CD4-positive, alpha-beta memory T cell (primary cell): Measurements from ENCODE around the gene CCDC88C. TPM values are rescaled to one million over a fixed set of nuclear protein-coding genes. Genes with fewer than 3 reads are reported as not detected.
A peak's percentile ranks its signal among the peaks of the same experiment; 100 is the strongest.
"Not testable (repeated sequence)": the region's sequence is repeated elsewhere in the genome, so short reads cannot be mapped to it uniquely, and the experiment has no call there.

Experiments
- CTCF ChIA-PET: fragments of 350-600 bp; sonication (Branson Sonifier 250); formaldehyde crosslinking; loops from one replicate; lab custom pipeline; 2021; ENCODE audit warnings: inconsistent platforms; ENCODE audit not compliant: partially characterized antibody; lab: Charles Lee
- POLR2A ChIA-PET: fragments of 350-600 bp; sonication (Branson Sonifier 250); formaldehyde crosslinking; loops from one replicate; lab custom pipeline; 2021; ENCODE audit not compliant: partially characterized antibody; lab: Charles Lee
- DNase-seq, 5 donors: peaks; one replicate each; pipeline versions ENCODE4 v3.0.0 to v3.0.0-alpha.2; 2020 to 2022; ENCODE audit warnings: mixed read lengths in 1 of 5
- H3K27ac ChIP-seq: one replicate; pipeline ENCODE4 v1.7.0; 2013; ENCODE audit warnings: low read depth, low read length
- H3K27me3 ChIP-seq: 2 replicates; pipeline ENCODE4 v1.7.0; 2013; ENCODE audit warnings: mild to moderate bottlenecking, low read length, moderate library complexity; ENCODE audit not compliant: insufficient read depth
- H3K36me3 ChIP-seq: 2 replicates; pipeline ENCODE4 v1.7.0; 2013; ENCODE audit warnings: mild to moderate bottlenecking, low read length, moderate library complexity; ENCODE audit not compliant: insufficient read depth
- H3K4me1 ChIP-seq: 2 replicates; pipeline ENCODE4 v1.7.0; 2013; ENCODE audit warnings: mild to moderate bottlenecking, low read length, moderate library complexity; ENCODE audit not compliant: insufficient read depth
- H3K4me3 ChIP-seq, 2 donors: one replicate each; pipeline ENCODE4 v1.7.0; 2013; ENCODE audit warnings: low read length in 2 of 2, mild to moderate bottlenecking in 1 of 2
- H3K9me3 ChIP-seq, 2 donors: one replicate each; pipeline ENCODE4 v1.7.0; 2013; ENCODE audit warnings: low read length in 2 of 2, control low read depth in 1 of 2; ENCODE audit not compliant: control insufficient read depth in 1 of 2
- H3K27ac Mint-ChIP-seq, 7 donors: one replicate each; pipeline ENCODE4 v1.8.0; 2020 to 2021; ENCODE audit warnings: mixed read lengths in 7 of 7, mild to moderate bottlenecking in 6 of 7, inconsistent platforms in 3 of 7, moderate library complexity in 3 of 7
- H3K27me3 Mint-ChIP-seq, 2 donors: one replicate each; pipeline ENCODE4 v1.8.0; 2020 to 2021; ENCODE audit warnings: mixed read lengths in 2 of 2
- H3K36me3 Mint-ChIP-seq, 2 donors: one replicate each; pipeline ENCODE4 v1.8.0; 2020 to 2021; ENCODE audit warnings: mixed read lengths in 2 of 2, inconsistent platforms in 1 of 2, mild to moderate bottlenecking in 1 of 2
- H3K4me1 Mint-ChIP-seq, 4 donors: one replicate each; pipeline ENCODE4 v1.8.0; 2020 to 2021; ENCODE audit warnings: mixed read lengths in 4 of 4, mild to moderate bottlenecking in 1 of 4
- H3K4me3 Mint-ChIP-seq, 8 donors: one replicate each; pipeline ENCODE4 v1.8.0; 2020 to 2021; ENCODE audit warnings: mixed read lengths in 8 of 8, mild to moderate bottlenecking in 7 of 8, moderate library complexity in 6 of 8, inconsistent platforms in 3 of 8
- H3K9me3 Mint-ChIP-seq, 8 donors: one replicate each; pipeline ENCODE4 v1.8.0; 2020 to 2021; ENCODE audit warnings: mixed read lengths in 8 of 8, mild to moderate bottlenecking in 5 of 8, inconsistent platforms in 3 of 8, moderate library complexity in 1 of 8
- intact Hi-C: fragments of 100-400 bp; cut with micrococcal nuclease; formaldehyde crosslinking; loops from one replicate; pipeline ENCODE4 v1.15.1; 2023
- polyA plus RNA-seq, 2 donors: library from polyadenylated mRNA; unstranded; fragments of 300-500 nt; fragmentation: Illumina TruSeq; gene quantifications; one replicate each; pipeline ENCODE4 v1.2.3, GENCODE V29; 2021
- total RNA-seq, 2 experiments: library from RNA; stranded (reverse); gene quantifications; one replicate each; pipeline ENCODE4 v1.2.3, GENCODE V29; 2021

Gene CCDC88C
- total and polyA plus RNA-seq, 4 experiments from 2014 or later: 17.1 to 293 (median 161) TPM

GRCh38 chr14:91412939-91413338 lies 4.7 kb downstream of the CCDC88C start:
- Histone ChIP-seq H3K27me3 (no peaks in the 10 kb centered on the region), H3K4me1 (peaks cover 72% of the 10 kb centered on the region), H3K36me3 (peaks cover 6% of the 10 kb centered on the region), H3K9me3 (no peaks in the 10 kb centered on the region), H3K27ac (peak overlapping the region; percentile 98), H3K4me3 (peak overlapping the region in 1 of 2 donors; percentile 60)
- intact Hi-C loops: no loop called here
- peaks cover 56 to 83% (median 65%) of the 10 kb centered on the region in 4 donors for H3K4me1 Mint-ChIP-seq
- CTCF ChIA-PET: interaction anchor here (2.1 to 20.7 kb wide), 4 partner anchors 12 to 93 kb away, joined by 5 to 522 read pairs (median 123); no protein-coding TSS in a partner anchor
- peak overlapping the region; percentile 81 to 100 (median 98) for H3K27ac Mint-ChIP-seq
- H3K36me3 Mint-ChIP-seq: peaks cover 53 to 66% of the 10 kb centered on the region in 2 donors
- peaks cover 0 to 1% (median 0%) of the 10 kb centered on the region in 8 donors for H3K9me3 Mint-ChIP-seq
- POLR2A ChIA-PET: interaction anchor here (6.6 to 12.6 kb wide), 6 partner anchors 17 to 168 kb away, joined by 60 to 520 read pairs (median 190); partner anchors contain the start of gene GPR68
- peak in 1 of 5 donors; percentile 51 for DNase-seq
- H3K27me3 Mint-ChIP-seq: peaks cover 0 to 1% of the 10 kb centered on the region in 2 donors
- H3K4me3 Mint-ChIP-seq: peak overlapping the region; percentile 96 to 100 (median 99)

GRCh38 chr14:91410771-91411536 lies 6.7 kb downstream of the CCDC88C start:
- Mint-ChIP-seq H3K4me3 (peak overlapping the region; percentile 83 to 96 (median 87)), H3K36me3 (peaks cover 60 to 73% of the 10 kb centered on the region in 2 donors), H3K27me3 (no peaks in the 10 kb centered on the region), H3K4me1 (peaks cover 67 to 94% (median 81%) of the 10 kb centered on the region in 4 donors), H3K27ac (peak overlapping the region; percentile 94 to 98 (median 97)), H3K9me3 (peaks cover 0 to 1% (median 0%) of the 10 kb centered on the region in 8 donors)
- H3K4me3 ChIP-seq: peak overlapping the region; percentile 11 to 25
- H3K9me3 ChIP-seq: no peaks in the 10 kb centered on the region
- POLR2A ChIA-PET: interaction anchor here (0.8 to 12.6 kb wide), 11 partner anchors 10 to 166 kb away, joined by 3 to 520 read pairs (median 3); partner anchors contain the start of genes GPR68 and PPP4R3A
- peak in 3 of 5 donors; percentile 42 to 51 (median 48) for DNase-seq
- H3K36me3 ChIP-seq: peaks cover 18% of the 10 kb centered on the region
- intact Hi-C loops: no loop called here
- peak overlapping the region; percentile 94 for H3K27ac ChIP-seq
- no peaks in the 10 kb centered on the region for H3K27me3 ChIP-seq
- CTCF ChIA-PET: interaction anchor here (0.8 to 20.7 kb wide), 6 partner anchors 10 to 91 kb away, joined by 3 to 522 read pairs (median 46); no protein-coding TSS in a partner anchor
- H3K4me1 ChIP-seq: peaks cover 92% of the 10 kb centered on the region

- H3K27ac ChIP-seq: peak overlapping the region; percentile 94
- H3K4me3 ChIP-seq: no peak overlapping the region
- H3K27ac Mint-ChIP-seq: peak overlapping the region; percentile 94 to 98 (median 97)
- peaks cover 100% of the 10 kb centered on the region for H3K4me1 ChIP-seq
- intact Hi-C loops: no loop called here
- DNase-seq: peak; percentile 53 to 88 (median 59)
- H3K4me3 Mint-ChIP-seq: peak overlapping the region; percentile 83 to 96 (median 87)
- H3K36me3 Mint-ChIP-seq: peaks cover 61 to 75% of the 10 kb centered on the region in 2 donors
- peaks cover 0 to 1% (median 0%) of the 10 kb centered on the region in 8 donors for H3K9me3 Mint-ChIP-seq
- POLR2A ChIA-PET: interaction anchor here (0.9 to 12.6 kb wide), 10 partner anchors 8 to 165 kb away, joined by 3 to 520 read pairs (median 4); partner anchors contain the start of genes CCDC88C and GPR68
- peaks cover 21% of the 10 kb centered on the region for H3K36me3 ChIP-seq
- no peaks in the 10 kb centered on the region for H3K27me3 Mint-ChIP-seq
- H3K27me3 ChIP-seq: no peaks in the 10 kb centered on the region
- peaks cover 73 to 95% (median 88%) of the 10 kb centered on the region in 4 donors for H3K4me1 Mint-ChIP-seq
- H3K9me3 ChIP-seq: no peaks in the 10 kb centered on the region
- CTCF ChIA-PET: interaction anchor here (0.8 to 20.7 kb wide), 6 partner anchors 9 to 93 kb away, joined by 3 to 522 read pairs (median 46); no protein-coding TSS in a partner anchor
These were observed 7.5 kb downstream of the CCDC88C start for GRCh38 chr14:91409928-91410718.

- DNase-seq: peak in 1 of 5 donors; percentile 44
- H3K27ac Mint-ChIP-seq: peak overlapping the region; percentile 94 to 98 (median 97)
- POLR2A ChIA-PET: interaction anchor here (1.1 to 2.6 kb wide), 8 partner anchors 9 to 92 kb away, joined by 3 to 22 read pairs (median 10); partner anchors contain the start of gene CCDC88C
- H3K4me3 ChIP-seq, H3K9me3 ChIP-seq, H3K27me3 Mint-ChIP-seq, H3K9me3 Mint-ChIP-seq, H3K27me3 ChIP-seq, intact Hi-C loops: not testable (repeated sequence)
- peaks cover 71 to 94% (median 87%) of the 10 kb centered on the region in 4 donors for H3K4me1 Mint-ChIP-seq
- H3K4me1 ChIP-seq: peaks cover 100% of the 10 kb centered on the region
- H3K4me3 Mint-ChIP-seq: peak overlapping the region; percentile 37 to 96 (median 86)
- CTCF ChIA-PET: interaction anchor here (0.7 to 2.1 kb wide), 5 partner anchors 8 to 118 kb away, joined by 3 to 12 read pairs (median 4); partner anchors contain the start of gene CCDC88C
- H3K27ac ChIP-seq: peak overlapping the region; percentile 94
- H3K36me3 ChIP-seq: peaks cover 21% of the 10 kb centered on the region
- H3K36me3 Mint-ChIP-seq: peaks cover 52 to 72% of the 10 kb centered on the region in 2 donors
These were observed 8.4 kb downstream of the CCDC88C start for GRCh38 chr14:91409240-91409639.

GRCh38 chr14:91406982-91407381 lies 10.6 kb downstream of the CCDC88C start:
- CTCF ChIA-PET: interaction anchor here (1.9 to 2.0 kb wide), 2 partner anchors 14 to 90 kb away, joined by 4 to 5 read pairs; no protein-coding TSS in a partner anchor
- peak overlapping the region; percentile 94 for H3K27ac ChIP-seq
- H3K36me3 ChIP-seq: peaks cover 21% of the 10 kb centered on the region
- Mint-ChIP-seq H3K4me3 (peak overlapping the region in 7 of 8 donors; percentile 38 to 88 (median 70)), H3K27me3 (no peaks in the 10 kb centered on the region), H3K4me1 (peaks cover 70 to 96% (median 86%) of the 10 kb centered on the region in 4 donors), H3K9me3 (peaks cover 0 to 1% (median 0%) of the 10 kb centered on the region in 8 donors), H3K36me3 (peaks cover 42 to 73% of the 10 kb centered on the region in 2 donors), H3K27ac (peak overlapping the region; percentile 94 to 99 (median 95))
- no peak overlapping the region for H3K4me3 ChIP-seq
- no peaks in the 10 kb centered on the region for H3K27me3 ChIP-seq
- DNase-seq: no peak
- H3K4me1 ChIP-seq: peaks cover 100% of the 10 kb centered on the region
- no peaks in the 10 kb centered on the region for H3K9me3 ChIP-seq
- intact Hi-C loops: no loop called here
- POLR2A ChIA-PET: interaction anchor here (1.2 to 22.5 kb wide), 3 partner anchors 9 to 57 kb away, joined by 5 to 520 read pairs (median 21); partner anchors contain the start of gene CCDC88C

GRCh38 chr14:91406451-91406850 lies 11.2 kb downstream of the CCDC88C start:
- H3K27me3 ChIP-seq: no peaks in the 10 kb centered on the region
- peaks cover 42 to 75% of the 10 kb centered on the region in 2 donors for H3K36me3 Mint-ChIP-seq
- H3K36me3 ChIP-seq: peaks cover 21% of the 10 kb centered on the region
- peak overlapping the region; percentile 94 for H3K27ac ChIP-seq
- peak overlapping the region; percentile 38 to 88 (median 67) for H3K4me3 Mint-ChIP-seq
- no peaks in the 10 kb centered on the region for H3K9me3 ChIP-seq
- no peak for DNase-seq
- peak overlapping the region in 1 of 2 donors; percentile 49 for H3K4me3 ChIP-seq
- intact Hi-C loops: no loop called here
- ChIA-PET POLR2A (interaction anchor here (0.6 to 22.5 kb wide), 5 partner anchors 10 to 91 kb away, joined by 3 to 520 read pairs (median 5); partner anchors contain the start of gene CCDC88C), CTCF (interaction anchor here (1.3 to 2.0 kb wide), 4 partner anchors 15 to 101 kb away, joined by 3 to 9 read pairs (median 4); no protein-coding TSS in a partner anchor)
- no peaks in the 10 kb centered on the region for H3K27me3 Mint-ChIP-seq
- H3K9me3 Mint-ChIP-seq: peaks cover 0 to 1% (median 0%) of the 10 kb centered on the region in 8 donors
- peak overlapping the region; percentile 94 to 99 (median 95) for H3K27ac Mint-ChIP-seq
- peaks cover 100% of the 10 kb centered on the region for H3K4me1 ChIP-seq
- peaks cover 72 to 96% (median 87%) of the 10 kb centered on the region in 4 donors for H3K4me1 Mint-ChIP-seq
